Astrocyte (in vitro differentiated cells and primary cell): ENCODE results near the gene PER3.

ENCODE experiments used
- CTCF ChIP-seq: IDR thresholded peaks from 2 replicates; pipeline ENCODE4 v1.5.1; 2011; ENCODE audit warnings: low read depth, mild to moderate bottlenecking, inconsistent platforms, low read length, moderate library complexity; ENCODE audit not compliant: insufficient read depth
- EZH2 ChIP-seq: IDR thresholded peaks from 2 replicates; pipeline ENCODE4 v1.6.1; 2012; ENCODE audit warnings: mild to moderate bottlenecking, low read length, inconsistent platforms; ENCODE audit not compliant: insufficient read depth

GRCh38 chr1:7745783-7746182 lies 38.3 kb upstream of the PER3 start:
- TF ChIP-seq CTCF (no peak), EZH2 (no peak)
